GM19043 (cell line): Measurements from ENCODE around the gene ATL3.
A peak's percentile ranks its signal among the peaks of the same experiment; 100 is the strongest.
"Not testable (repeated sequence)": the region's sequence is repeated elsewhere in the genome, so short reads cannot be mapped to it uniquely, and the experiment has no call there.

ENCODE experiments used
- ATAC-seq: cut with Tn5 transposase; IDR thresholded peaks from one replicate; pipeline ENCODE4 v1.9.1; 2021; ENCODE audit warnings: low read depth; ENCODE audit not compliant: unreplicated experiment

Gene ATL3

GRCh38 chr11:63629426-63629825, 41.8 kb downstream of the ATL3 start:
- ATAC-seq = no peak

GRCh38 chr11:63623513-63624140, 47.5 kb downstream of the ATL3 start:
- no peak for ATAC-seq

GRCh38 chr11:63622323-63622722, 48.9 kb downstream of the ATL3 start:
- ATAC-seq = no peak

- ATAC-seq = no peak
These were observed 50.1 kb downstream of the ATL3 start for GRCh38 chr11:63621071-63621470.

GRCh38 chr11:63619967-63620366, 51.2 kb downstream of the ATL3 start:
- ATAC-seq = no peak

- ATAC-seq = not testable (repeated sequence)
These were observed 53.5 kb downstream of the ATL3 start for GRCh38 chr11:63617686-63618085.

- ATAC-seq = no peak
These were observed 54.2 kb downstream of the ATL3 start for GRCh38 chr11:63616953-63617352.

GRCh38 chr11:63614136-63614671, 57.0 kb downstream of the ATL3 start, which contains the start of gene PLAAT3:
Gene PLAAT3 (minus strand): TSS chr11:63614433. CDS start chr11:63614014, 419 bp downstream.
- peak; percentile 43 for ATAC-seq

GRCh38 chr11:63613517-63614135, 57.5 kb downstream of the ATL3 start:
- ATAC-seq = no peak

- no peak for ATAC-seq
These were observed 59.0 kb downstream of the ATL3 start for GRCh38 chr11:63612181-63612580.

GRCh38 chr11:63611395-63611747, 59.8 kb downstream of the ATL3 start:
- ATAC-seq = no peak

GRCh38 chr11:63610604-63611394, 60.4 kb downstream of the ATL3 start:
- ATAC-seq = no peak

- ATAC-seq = no peak
These were observed 61.1 kb downstream of the ATL3 start for GRCh38 chr11:63609971-63610580.

GRCh38 chr11:63609536-63609935, 61.6 kb downstream of the ATL3 start:
- ATAC-seq = no peak

GRCh38 chr11:63608353-63609345, 62.5 kb downstream of the ATL3 start:
- no peak for ATAC-seq

GRCh38 chr11:63603180-63603518, 68.0 kb downstream of the ATL3 start:
- ATAC-seq = no peak

- ATAC-seq = not testable (repeated sequence)
These were observed 68.6 kb downstream of the ATL3 start for GRCh38 chr11:63602290-63603179.

GRCh38 chr11:63599211-63600122, 71.7 kb downstream of the ATL3 start:
- ATAC-seq = no peak
